GM20000 (cell line): Measurements from ENCODE around the gene EOLA2.
"Not testable (repeated sequence)": the region's sequence is repeated elsewhere in the genome, so short reads cannot be mapped to it uniquely, and the experiment has no call there.

Source experiments
- DNase-seq: peaks from one replicate; pipeline ENCODE4 v3.0.0; 2012; ENCODE audit warnings: low spot score
- CTCF ChIP-seq: IDR thresholded peaks from 2 replicates; pipeline ENCODE4 v1.5.1; 2012; ENCODE audit warnings: mild to moderate bottlenecking, control low read depth; ENCODE audit errors: extremely low read depth, missing control alignments

The EOLA2 gene

DNA sequence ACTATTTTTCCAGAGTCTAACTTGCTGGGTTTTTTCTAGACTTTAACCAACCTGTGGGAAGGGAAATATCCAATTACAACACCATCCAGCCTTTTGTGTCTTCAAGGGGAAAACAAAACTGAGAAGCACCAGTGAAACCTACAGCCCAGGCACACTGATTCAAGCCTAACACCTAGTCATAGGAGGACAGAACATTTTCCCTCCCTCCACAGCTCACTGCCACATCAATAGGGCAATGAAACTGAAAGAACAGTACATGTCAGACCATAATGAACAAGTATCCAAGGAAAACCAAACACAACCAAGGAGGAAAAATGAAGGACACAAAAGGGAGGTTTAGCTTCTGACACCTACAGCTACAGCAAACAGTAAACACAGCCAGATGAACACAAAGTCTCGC is 39.7 kb downstream of the EOLA2 start:
- no peak for TF ChIP-seq CTCF
- no peak for DNase-seq

GRCh38 chrX:149890828-149891227 is 47.5 kb downstream of the EOLA2 start:
- not testable (repeated sequence) for DNase-seq
